ENCODE data around the gene SCYGR3. TPM values are rescaled to one million over a fixed set of nuclear protein-coding genes. Genes with fewer than 3 reads are reported as not detected.
"Not testable (repeated sequence)": the region's sequence is repeated elsewhere in the genome, so short reads cannot be mapped to it uniquely, and the experiment has no call there.

SCYGR3 gene
- total RNA-seq, 1 experiment from 2014 or later: not detected

DNA sequence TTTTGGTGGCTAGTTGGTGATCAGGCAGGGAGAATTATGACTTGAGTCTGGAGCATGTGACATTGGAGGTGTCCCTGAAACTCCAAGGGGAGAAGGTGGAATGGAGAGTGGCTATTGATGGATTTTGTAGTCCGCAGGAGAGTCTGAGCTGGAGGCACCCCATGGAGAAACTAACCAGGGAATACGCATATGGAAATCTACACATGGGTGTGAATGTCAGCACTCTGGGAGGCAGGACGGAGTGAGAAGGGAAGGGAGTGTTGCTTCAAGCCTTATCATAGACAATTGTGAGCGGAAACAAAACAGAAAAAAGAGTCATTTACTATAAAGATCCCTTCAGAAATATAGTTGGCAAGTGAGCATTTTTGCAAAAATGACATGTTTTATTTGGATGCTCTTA is 2.0 kb upstream of the SCYGR3 start:
- in situ Hi-C loops (cut with HindIII; ENCODE audit: low pct_unique_long_range_greater_than_20kb, low sequenced_read_pairs): no loop called here
- DNase-seq (ENCODE audit: low read depth): no peak

DNA sequence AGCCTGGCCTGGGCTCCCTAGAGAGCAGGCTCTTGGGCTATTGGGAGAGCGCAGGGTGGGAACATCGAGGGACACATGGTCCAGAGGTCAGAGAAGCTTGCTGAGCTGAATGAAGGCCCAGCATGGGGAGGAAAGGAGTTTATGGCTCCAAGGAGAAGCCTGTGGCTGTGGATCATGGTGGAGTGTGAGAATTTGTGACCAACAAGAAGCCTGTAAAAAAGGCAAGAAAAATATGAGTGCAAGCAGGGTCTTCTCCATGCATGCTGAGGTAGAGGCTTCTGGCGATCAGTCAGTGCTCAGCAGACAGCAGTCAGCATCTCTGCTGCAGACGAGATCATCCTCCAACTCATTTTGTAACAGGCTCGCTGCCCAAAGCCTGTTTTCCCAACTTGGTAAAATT is 1.3 kb upstream of the SCYGR3 start:
- in situ Hi-C loops (cut with HindIII; ENCODE audit: low pct_unique_long_range_greater_than_20kb, low sequenced_read_pairs): no loop called here
- no peak for DNase-seq (ENCODE audit: low read depth)

DNA sequence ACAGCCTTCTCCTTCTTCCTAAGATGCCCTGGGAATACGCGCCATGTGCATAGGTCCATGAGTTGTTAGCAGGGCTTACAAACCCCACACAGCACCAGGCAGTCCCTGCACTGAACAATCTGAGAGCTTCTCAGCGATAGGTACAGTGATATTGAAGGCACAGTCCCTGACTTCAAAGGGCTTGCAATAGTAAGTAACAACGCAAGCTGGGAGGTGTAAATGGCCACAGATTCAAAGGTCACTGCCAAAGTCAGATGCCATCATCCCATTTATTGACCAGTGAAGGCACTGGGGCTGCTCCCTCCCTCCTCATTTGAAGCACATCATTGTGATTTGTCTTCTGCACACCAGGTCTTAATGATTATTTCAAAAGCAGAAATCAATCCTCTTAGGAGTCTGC is 541 bp upstream of the SCYGR3 start:
- in situ Hi-C loops (cut with HindIII; ENCODE audit: low pct_unique_long_range_greater_than_20kb, low sequenced_read_pairs): no loop called here
- DNase-seq (ENCODE audit: low read depth): no peak

GRCh38 chr2:227614246-227614645 is 394 bp downstream of the SCYGR3 start:
- DNase-seq (ENCODE audit: low read depth): no peak
- in situ Hi-C loops (cut with HindIII; ENCODE audit: low pct_unique_long_range_greater_than_20kb, low sequenced_read_pairs): no loop called here

DNA sequence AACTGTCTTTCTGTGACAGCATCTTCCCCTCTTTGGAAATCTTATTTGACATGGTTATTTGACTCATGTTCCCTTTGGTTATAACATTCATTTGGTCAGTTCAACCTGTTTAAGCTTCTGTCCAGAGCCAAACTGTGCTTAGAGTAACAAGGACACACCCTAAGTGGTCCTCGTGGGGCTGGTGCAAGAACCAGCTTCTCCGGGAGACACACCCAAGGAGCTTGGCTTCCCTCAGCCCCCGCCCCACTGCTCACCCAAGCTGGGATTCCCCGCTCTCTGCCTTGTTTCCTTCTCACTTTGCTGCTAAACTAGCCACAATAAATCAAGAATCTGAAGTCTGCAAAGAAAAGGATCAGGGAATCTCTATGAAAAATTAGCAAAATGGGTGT is 1.4 kb downstream of the SCYGR3 start:
- DNase-seq (ENCODE audit: low read depth): no peak
- in situ Hi-C loops (cut with HindIII; ENCODE audit: low pct_unique_long_range_greater_than_20kb, low sequenced_read_pairs): no loop called here

DNA sequence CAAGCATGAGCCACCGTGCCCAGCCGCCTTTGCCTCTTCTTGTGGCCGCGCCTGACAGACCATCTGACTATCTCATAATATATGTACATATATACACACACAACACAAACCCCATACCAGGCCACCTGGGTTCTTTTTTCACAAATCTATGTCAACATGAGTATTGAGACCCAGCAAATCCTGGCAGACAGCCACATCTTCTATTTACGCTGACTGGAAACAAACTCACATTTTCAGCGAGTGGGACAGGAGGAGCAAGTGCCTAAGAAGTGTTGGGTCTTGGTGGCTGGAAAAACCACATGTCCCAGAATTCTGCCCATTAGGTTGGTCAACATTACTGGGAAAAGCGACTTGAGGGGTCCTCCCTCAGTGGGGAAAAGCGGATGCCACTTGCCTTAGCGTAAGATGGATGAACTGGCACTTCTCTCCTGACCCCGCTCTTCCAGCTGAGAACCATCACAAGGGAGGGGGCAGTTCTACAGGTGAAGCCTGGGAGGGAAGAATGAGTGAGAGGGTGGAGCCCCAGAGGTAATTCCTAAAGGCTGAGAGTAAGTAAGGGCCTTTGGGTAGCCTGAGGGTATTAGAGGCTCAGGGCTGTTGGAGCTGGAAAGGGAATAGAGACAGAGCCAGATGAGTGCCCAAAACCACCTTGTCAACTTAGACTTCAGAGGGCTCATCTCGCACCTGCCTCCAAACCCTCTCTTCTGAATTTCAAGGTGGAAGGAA is 1.9 kb downstream of the SCYGR3 start:
- DNase-seq (ENCODE audit: low read depth): no peak
- in situ Hi-C loops (cut with HindIII; ENCODE audit: low pct_unique_long_range_greater_than_20kb, low sequenced_read_pairs): no loop called here

- in situ Hi-C loops (cut with HindIII; ENCODE audit: low pct_unique_long_range_greater_than_20kb, low sequenced_read_pairs): no loop called here
- no peak for DNase-seq (ENCODE audit: low read depth)
Observed at GRCh38 chr2:227610123-227610522, 4.5 kb downstream of the SCYGR3 start.

- in situ Hi-C loops (cut with HindIII; ENCODE audit: low pct_unique_long_range_greater_than_20kb, low sequenced_read_pairs): no loop called here
- DNase-seq (ENCODE audit: low read depth): no peak
Observed at GRCh38 chr2:227608561-227609338, 5.9 kb downstream of the SCYGR3 start.

DNA sequence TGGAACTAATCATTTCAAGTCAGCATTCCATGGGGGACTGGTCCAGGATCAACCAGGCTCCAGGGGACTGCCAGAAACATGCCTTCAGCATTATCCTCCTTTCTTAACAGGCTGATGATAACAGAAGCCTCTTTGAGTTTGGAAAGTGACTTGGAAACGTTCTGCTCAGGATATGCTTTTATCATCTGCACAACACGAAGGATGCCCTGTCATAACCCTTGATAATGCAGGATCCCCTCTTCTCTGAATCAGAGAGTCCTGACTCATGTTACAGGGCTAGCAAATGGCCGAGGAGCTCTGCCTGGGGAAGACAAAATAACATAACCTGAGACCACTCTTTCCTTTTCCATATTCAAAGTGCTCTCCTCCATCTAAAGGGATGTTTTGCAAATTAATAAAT is 6.7 kb downstream of the SCYGR3 start:
- in situ Hi-C loops (cut with HindIII; ENCODE audit: low pct_unique_long_range_greater_than_20kb, low sequenced_read_pairs): no loop called here

GRCh38 chr2:227606476-227606875 is 8.2 kb downstream of the SCYGR3 start:
- in situ Hi-C loops (cut with HindIII; ENCODE audit: low pct_unique_long_range_greater_than_20kb, low sequenced_read_pairs): no loop called here
- DNase-seq (ENCODE audit: low read depth): no peak

More for the DNA sequence above, 6.7 kb downstream of the SCYGR3 start:
- DNase-seq (ENCODE audit: low read depth): no peak

DNA sequence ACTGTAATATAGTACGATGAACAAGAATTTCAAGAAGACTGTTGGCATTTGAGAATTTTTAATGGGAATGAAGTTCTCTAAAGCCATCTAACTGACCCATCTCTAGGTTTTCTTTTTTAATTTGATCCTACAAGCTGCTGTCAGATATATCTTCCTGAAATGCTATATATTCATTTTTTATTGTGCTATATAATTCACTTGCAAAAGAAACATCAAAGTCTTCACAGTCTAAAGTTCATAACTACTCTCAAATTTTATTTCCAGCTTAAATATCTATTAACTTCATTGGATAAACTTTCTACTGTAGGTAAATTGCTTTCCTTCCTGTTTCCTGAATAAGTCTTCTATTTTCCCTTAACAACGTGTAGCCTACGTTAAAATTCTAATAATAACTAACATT is 12.3 kb downstream of the SCYGR3 start:
- in situ Hi-C loops (cut with HindIII; ENCODE audit: low pct_unique_long_range_greater_than_20kb, low sequenced_read_pairs): no loop called here

GRCh38 chr2:227598835-227599503 is 15.7 kb downstream of the SCYGR3 start, which contains the start of gene SCYGR2:
SCYGR2 (plus strand) TSS chr2:227598893; CDS start chr2:227598893, 0 bp downstream.
- DNase-seq (ENCODE audit: low read depth); in situ Hi-C loops (cut with HindIII; ENCODE audit: low pct_unique_long_range_greater_than_20kb, low sequenced_read_pairs): not testable (repeated sequence)

More for the DNA sequence above, 12.3 kb downstream of the SCYGR3 start:
- no peak for DNase-seq (ENCODE audit: low read depth)

DNA sequence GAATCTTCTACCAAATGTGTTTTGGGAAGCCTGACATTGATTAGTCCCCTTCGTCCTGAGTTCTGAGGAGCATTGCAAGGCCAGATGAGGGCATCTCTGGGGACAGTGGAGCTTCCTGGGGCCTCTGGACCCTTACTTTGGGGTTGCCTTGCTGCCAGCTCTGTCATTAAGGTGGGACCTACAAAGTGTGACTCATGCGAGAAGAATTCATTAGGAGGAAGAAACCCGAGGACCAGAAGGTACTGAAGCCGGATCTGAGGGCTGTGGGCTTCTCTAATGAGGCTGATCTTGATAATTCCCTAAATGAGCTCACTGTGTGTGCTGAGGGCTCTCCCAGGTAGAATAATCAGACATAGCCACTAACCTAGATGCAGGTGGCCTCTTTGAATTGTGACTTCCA is 16.6 kb downstream of the SCYGR3 start:
- DNase-seq (ENCODE audit: low read depth): no peak
- in situ Hi-C loops (cut with HindIII; ENCODE audit: low pct_unique_long_range_greater_than_20kb, low sequenced_read_pairs): no loop called here

DNA sequence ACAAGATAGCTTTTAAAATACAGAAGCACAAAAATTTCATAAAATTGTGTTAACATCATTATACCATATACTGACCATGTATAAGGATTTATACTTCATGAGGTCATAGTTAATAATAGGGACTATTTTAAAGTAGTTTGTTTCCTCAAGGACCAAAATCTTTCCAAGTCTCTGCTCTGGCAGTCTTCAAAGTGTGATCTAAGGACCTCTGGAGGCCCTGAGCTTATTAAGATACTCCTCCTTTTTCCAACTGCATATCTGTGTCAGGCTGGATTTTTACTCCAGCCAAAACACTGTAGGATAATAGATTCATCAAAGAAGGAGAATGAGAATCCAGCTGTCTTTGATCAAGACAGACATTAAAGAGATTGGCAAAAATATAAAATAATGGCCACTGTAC is 17.6 kb downstream of the SCYGR3 start:
- no peak for DNase-seq (ENCODE audit: low read depth)
- in situ Hi-C loops (cut with HindIII; ENCODE audit: low pct_unique_long_range_greater_than_20kb, low sequenced_read_pairs): no loop called here

DNA sequence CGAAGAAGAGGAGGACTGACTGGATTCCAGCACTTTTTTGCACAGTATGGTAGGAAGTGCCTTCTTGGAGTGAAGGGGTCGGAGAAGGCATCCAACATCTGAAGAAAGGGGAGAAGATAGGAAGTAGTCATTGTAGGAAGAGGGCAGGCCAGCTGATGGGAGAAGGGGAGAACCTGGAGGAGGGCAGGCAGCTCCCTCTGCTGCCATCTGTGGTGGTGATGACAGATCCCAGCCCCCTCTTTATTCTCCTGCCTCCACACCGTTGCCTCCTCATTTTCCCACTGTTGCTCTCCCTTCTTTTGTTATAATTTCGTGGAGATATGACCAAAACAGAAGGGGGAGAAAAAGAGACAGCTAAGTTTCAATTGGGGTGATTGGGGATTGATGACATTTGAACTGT is 18.8 kb downstream of the SCYGR3 start:
- in situ Hi-C loops (cut with HindIII; ENCODE audit: low pct_unique_long_range_greater_than_20kb, low sequenced_read_pairs): no loop called here
- no peak for DNase-seq (ENCODE audit: low read depth)

DNA sequence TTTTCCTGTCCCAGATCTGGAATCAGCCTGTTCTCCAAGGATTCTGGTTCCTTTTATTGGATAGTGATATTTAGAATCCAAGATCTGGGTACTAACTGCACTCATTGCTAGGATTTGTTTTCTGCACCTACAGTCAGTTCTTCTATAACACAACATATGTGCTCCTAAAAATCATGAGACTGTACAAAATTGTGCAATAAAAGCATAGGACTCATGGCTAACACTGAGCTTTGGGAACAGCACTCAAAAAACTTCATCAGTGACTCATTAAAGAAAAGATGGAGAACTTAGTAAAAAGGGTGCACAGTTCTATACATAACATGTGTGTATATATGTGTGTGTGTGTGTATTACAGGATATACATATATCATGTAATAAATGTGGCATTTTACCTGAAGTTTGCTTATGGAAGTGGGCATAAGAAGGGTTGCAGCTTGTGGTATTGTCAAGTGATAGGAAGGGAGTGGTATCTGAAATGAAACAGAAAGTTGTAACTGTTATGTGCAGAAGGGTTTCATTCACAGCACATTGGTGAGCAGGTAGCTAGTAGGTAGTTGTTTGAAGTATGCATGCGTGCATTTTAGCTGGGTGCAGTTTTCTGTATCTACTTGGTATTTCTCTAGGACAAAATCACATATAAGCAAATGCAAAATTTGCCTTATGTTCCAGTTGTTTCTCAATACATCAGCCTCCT is 21.8 kb downstream of the SCYGR3 start:
- in situ Hi-C loops (cut with HindIII; ENCODE audit: low pct_unique_long_range_greater_than_20kb, low sequenced_read_pairs): no loop called here
- no peak for DNase-seq (ENCODE audit: low read depth)

- in situ Hi-C loops (cut with HindIII; ENCODE audit: low pct_unique_long_range_greater_than_20kb, low sequenced_read_pairs): no loop called here
- DNase-seq (ENCODE audit: low read depth): no peak
Observed at GRCh38 chr2:227582369-227582768, 32.3 kb downstream of the SCYGR3 start.

DNA sequence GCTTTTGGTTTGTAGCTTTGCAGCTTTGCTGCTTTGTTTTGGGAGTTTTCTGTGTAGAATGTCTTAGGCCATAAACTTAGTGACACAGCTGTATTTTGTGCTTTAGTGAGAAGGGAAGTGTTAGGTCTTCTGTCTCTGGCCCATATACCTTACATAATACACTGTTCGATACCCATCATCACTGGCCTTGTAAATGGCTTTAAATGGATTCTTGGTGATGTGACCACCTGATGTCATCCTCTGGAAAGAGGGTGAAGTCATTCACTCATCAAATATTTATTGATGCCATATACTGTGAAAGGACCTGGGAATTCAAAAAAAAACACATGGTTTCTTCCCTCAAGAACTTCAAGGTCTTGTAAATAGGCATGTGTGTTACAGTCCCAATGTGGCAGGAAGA is 34.8 kb downstream of the SCYGR3 start:
- DNase-seq (ENCODE audit: low read depth): no peak
- in situ Hi-C loops (cut with HindIII; ENCODE audit: low pct_unique_long_range_greater_than_20kb, low sequenced_read_pairs): no loop called here

- in situ Hi-C loops (cut with HindIII; ENCODE audit: low pct_unique_long_range_greater_than_20kb, low sequenced_read_pairs): no loop called here
- no peak for DNase-seq (ENCODE audit: low read depth)
Observed at GRCh38 chr2:227578642-227579041, 36.0 kb downstream of the SCYGR3 start.

Measured in Caki2 (cell line).